Neuronal stem cell (in vitro differentiated cells): ENCODE data around the gene ZC3H12C.

Experiments
- DNase-seq: peaks from one replicate; pipeline ENCODE4 v3.0.0-alpha.2; 2013; ENCODE audit warnings: low spot score
- H2AFZ ChIP-seq: one replicate; pipeline ENCODE4 v1.6.1; 2013; ENCODE audit warnings: mild to moderate bottlenecking, low read length, inconsistent platforms
- H2AK5ac ChIP-seq: 2 replicates; pipeline ENCODE4 v1.6.1; 2013; ENCODE audit warnings: low read depth, mild to moderate bottlenecking, inconsistent platforms, low read length, moderate library complexity, mixed read lengths
- H2BK120ac ChIP-seq: 2 replicates; pipeline ENCODE4 v1.6.1; 2013; ENCODE audit warnings: low read depth, mild to moderate bottlenecking, inconsistent platforms, low read length, moderate library complexity, mixed read lengths
- H2BK12ac ChIP-seq: one replicate; pipeline ENCODE4 v1.6.1; 2013; ENCODE audit warnings: low read length, inconsistent platforms
- H2BK15ac ChIP-seq: 2 replicates; pipeline ENCODE4 v1.6.1; 2013; ENCODE audit warnings: mild to moderate bottlenecking, low read length, inconsistent platforms, mixed read lengths
- H2BK5ac ChIP-seq: one replicate; pipeline ENCODE4 v1.6.1; 2013; ENCODE audit warnings: inconsistent platforms, mild to moderate bottlenecking, low read length, moderate library complexity
- H3K14ac ChIP-seq: one replicate; pipeline ENCODE4 v1.6.1; 2013; ENCODE audit warnings: low read length, inconsistent platforms
- H3K18ac ChIP-seq: 2 replicates; pipeline ENCODE4 v1.6.1; 2013; ENCODE audit warnings: low read length, inconsistent platforms
- H3K23ac ChIP-seq: 2 replicates; pipeline ENCODE4 v1.6.1; 2013; ENCODE audit warnings: low read depth, mild to moderate bottlenecking, mixed read lengths, low read length, inconsistent platforms; ENCODE audit not compliant: poor library complexity
- H3K27ac ChIP-seq: replicated peaks from 3 replicates; pipeline ENCODE4 v1.5.1; 2013; ENCODE audit warnings: low read length, inconsistent platforms
- H3K27me3 ChIP-seq, 3 experiments: 2 replicates each; pipeline ENCODE4 v1.6.1; 2013; ENCODE audit warnings: low read length in 3 of 3, mild to moderate bottlenecking in 2 of 3, inconsistent platforms in 1 of 3, low read depth in 1 of 3, mixed read lengths in 1 of 3, moderate library complexity in 1 of 3; ENCODE audit not compliant: control insufficient read depth in 3 of 3, insufficient read depth in 3 of 3
- H3K36me3 ChIP-seq, 2 donors: replicated peaks in 1 of 2; 2 replicates each; pipeline ENCODE4 v1.6.1; 2013; ENCODE audit warnings: low read length in 2 of 2; ENCODE audit not compliant: control insufficient read depth in 2 of 2, insufficient read depth in 2 of 2
- H3K4ac ChIP-seq: 2 replicates; pipeline ENCODE4 v1.6.1; 2013; ENCODE audit warnings: inconsistent platforms, mild to moderate bottlenecking, low read length, moderate library complexity
- H3K4me1 ChIP-seq, 2 donors: 1 replicate in 1 of 2; 2 replicates in 1 of 2; pipeline ENCODE4 v1.6.1; 2013; ENCODE audit warnings: low read length in 2 of 2, low read depth in 1 of 2; ENCODE audit not compliant: control insufficient read depth in 2 of 2, insufficient read depth in 1 of 2
- H3K4me2 ChIP-seq: one replicate; pipeline ENCODE4 v1.6.1; 2013; ENCODE audit warnings: mild to moderate bottlenecking, low read length, inconsistent platforms; ENCODE audit not compliant: insufficient read depth, poor library complexity, severe bottlenecking
- H3K4me3 ChIP-seq, 2 donors: 2 replicates each; pipeline ENCODE4 v1.5.1; 2013; ENCODE audit warnings: low read length in 2 of 2, mild to moderate bottlenecking in 2 of 2, inconsistent platforms in 1 of 2, moderate library complexity in 1 of 2
- H3K79me1 ChIP-seq: one replicate; pipeline ENCODE4 v1.6.1; 2013; ENCODE audit warnings: low read depth, mild to moderate bottlenecking, inconsistent platforms, low read length, moderate library complexity
- H3K9ac ChIP-seq: one replicate; pipeline ENCODE4 v1.6.1; 2013; ENCODE audit warnings: mild to moderate bottlenecking, low read depth, low read length, inconsistent platforms; ENCODE audit not compliant: poor library complexity
- H3K9me3 ChIP-seq, 2 donors: replicated peaks in 1 of 2; 2 replicates each; pipeline versions ENCODE3 to v1.6.1; 2013; ENCODE audit warnings: low read length in 2 of 2, mild to moderate bottlenecking in 2 of 2, inconsistent platforms in 1 of 2, low read depth in 1 of 2, mixed read lengths in 1 of 2, moderate library complexity in 1 of 2; ENCODE audit not compliant: control insufficient read depth in 2 of 2, insufficient read depth in 1 of 2
- H4K8ac ChIP-seq: one replicate; pipeline ENCODE4 v1.6.1; 2013; ENCODE audit warnings: low read depth, mild to moderate bottlenecking, inconsistent platforms, low read length, moderate library complexity
- H4K91ac ChIP-seq: one replicate; pipeline ENCODE4 v1.6.1; 2013; ENCODE audit warnings: low read length, low read depth, mild to moderate bottlenecking, inconsistent platforms; ENCODE audit not compliant: poor library complexity
- WGBS, 2 donors: extraction: QIAGEN DNeasy Blood & Tissue Kit; methylation state at CpG; one replicate each; pipeline ENCODE4 v1.1.7; 2013; ENCODE audit warnings: missing lambda C conversion rate in 2 of 2, mixed read lengths in 1 of 2; ENCODE audit not compliant: insufficient read length in 2 of 2, insufficient replicate concordance in 1 of 2; ENCODE audit errors: extremely low coverage in 2 of 2; 5-methylcytosine and 5-hydroxymethylcytosine counted together

Gene ZC3H12C

GRCh38 chr11:110090466-110091026 is 2.6 kb upstream of the ZC3H12C start:
- peaks cover 0 to 37% (median 0%) of the 10 kb centered on the region in 3 experiments for H3K27me3 ChIP-seq
- no peak overlapping the region for H2BK15ac ChIP-seq
- H2AFZ ChIP-seq, result no peak overlapping the region
- H3K9ac ChIP-seq, result no peak overlapping the region
- H3K9me3 ChIP-seq, result no peaks in the 10 kb centered on the region
- no peaks in the 10 kb centered on the region for H3K36me3 ChIP-seq
- no peak overlapping the region for H2BK12ac ChIP-seq
- no peak overlapping the region for H2AK5ac ChIP-seq
- H3K79me1 ChIP-seq, result peaks cover 4% of the 10 kb centered on the region
- H3K4me3 ChIP-seq, result no peak overlapping the region
- DNase-seq, result no peak
- H2BK120ac ChIP-seq, result no peak overlapping the region
- WGBS, 2 donors, result no CpG with 5 or more reads among the region's 6 CpGs
- H3K23ac ChIP-seq, result no peak overlapping the region
- no peak overlapping the region for H3K14ac ChIP-seq
- no peak overlapping the region for H3K4me2 ChIP-seq
- no peak overlapping the region for H4K8ac ChIP-seq
- H3K27ac ChIP-seq, result no peak overlapping the region
- peaks cover 4 to 5% of the 10 kb centered on the region in 2 donors for H3K4me1 ChIP-seq
- H4K91ac ChIP-seq, result no peak overlapping the region
- no peak overlapping the region for H3K4ac ChIP-seq
- H3K18ac ChIP-seq, result no peak overlapping the region
- H2BK5ac ChIP-seq, result no peak overlapping the region

- peaks cover 4 to 6% of the 10 kb centered on the region in 2 donors for H3K4me1 ChIP-seq
- H3K9ac ChIP-seq, result peak overlapping the region; percentile 94
- H2BK12ac ChIP-seq, result no peak overlapping the region
- no peak overlapping the region for H3K23ac ChIP-seq
- H3K4me2 ChIP-seq, result peak overlapping the region; percentile 72
- no peak overlapping the region for H2BK120ac ChIP-seq
- peak overlapping the region; percentile 95 for H2AFZ ChIP-seq
- H3K18ac ChIP-seq, result peak overlapping the region; percentile 96
- H3K36me3 ChIP-seq, result peaks cover 0 to 4% of the 10 kb centered on the region in 2 donors
- no peak overlapping the region for H3K14ac ChIP-seq
- H2BK5ac ChIP-seq, result no peak overlapping the region
- peak overlapping the region; percentile 56 for H2BK15ac ChIP-seq
- H3K27me3 ChIP-seq, result peaks cover 0 to 30% (median 0%) of the 10 kb centered on the region in 3 experiments
- peak overlapping the region; percentile 81 to 95 for H3K4me3 ChIP-seq
- H3K79me1 ChIP-seq, result peaks cover 4% of the 10 kb centered on the region
- WGBS, 2 donors, result no CpG with 5 or more reads among the region's 11 CpGs
- peak overlapping the region; percentile 86 for H3K27ac ChIP-seq
- no peaks in the 10 kb centered on the region for H3K9me3 ChIP-seq
- no peak overlapping the region for H4K8ac ChIP-seq
- no peak for DNase-seq
- H3K4ac ChIP-seq, result no peak overlapping the region
- no peak overlapping the region for H4K91ac ChIP-seq
- H2AK5ac ChIP-seq, result no peak overlapping the region
Observed at GRCh38 chr11:110092111-110092514, 1.1 kb upstream of the ZC3H12C start.

- peak overlapping the region; percentile 95 for H2AFZ ChIP-seq
Observed at GRCh38 chr11:110093407-110094297, 460 bp downstream of the ZC3H12C start.

More at GRCh38 chr11:110093407-110094297, 460 bp downstream of the ZC3H12C start:
- peaks cover 4% of the 10 kb centered on the region for H3K79me1 ChIP-seq
- no peak overlapping the region for H2BK120ac ChIP-seq
- H2BK15ac ChIP-seq, result no peak overlapping the region
- H3K4ac ChIP-seq, result peak overlapping the region; percentile 31
- peaks cover 0 to 5% of the 10 kb centered on the region in 2 donors for H3K36me3 ChIP-seq
- H3K18ac ChIP-seq, result peak overlapping the region; percentile 97
- no CpG with 5 or more reads among the region's 80 CpGs for WGBS, 2 donors
- H3K4me3 ChIP-seq, result peak overlapping the region; percentile 81 to 95
- H3K23ac ChIP-seq, result peak overlapping the region; percentile 50
- H3K14ac ChIP-seq, result peak overlapping the region; percentile 83
- H3K27me3 ChIP-seq, result peaks cover 0 to 21% (median 0%) of the 10 kb centered on the region in 3 experiments
- H3K4me1 ChIP-seq, result peaks cover 4 to 6% of the 10 kb centered on the region in 2 donors
- H4K8ac ChIP-seq, result no peak overlapping the region
- peak; percentile 39 for DNase-seq
- peak overlapping the region; percentile 90 for H3K9ac ChIP-seq
- no peak overlapping the region for H4K91ac ChIP-seq
- peak overlapping the region; percentile 66 for H3K4me2 ChIP-seq
- H2AK5ac ChIP-seq, result peak overlapping the region; percentile 9
- peak overlapping the region; percentile 66 for H2BK5ac ChIP-seq
- H3K27ac ChIP-seq, result peak overlapping the region; percentile 86
- no peaks in the 10 kb centered on the region for H3K9me3 ChIP-seq
- H2BK12ac ChIP-seq, result peak overlapping the region; percentile 7
